Prostate gland (tissue), 2 donors: ENCODE data around the gene IFITM10. TPM values are rescaled to one million over a fixed set of nuclear protein-coding genes. Genes with fewer than 3 reads are reported as not detected.

ENCODE experiments used
- DNase-seq: peaks from one replicate; pipeline ENCODE4 v3.0.0-alpha.2; 2019; ENCODE audit warnings: low spot score
- H3K27ac ChIP-seq, 2 donors: fragments of 200-600 bp; sonication (generic); 2 replicates each; pipeline ENCODE4 v1.5.1; 2017 to 2019
- H3K27me3 ChIP-seq: fragments of 200-600 bp; sonication (generic); replicated peaks from 2 replicates; pipeline ENCODE4 v1.5.1; 2019; ENCODE audit not compliant: insufficient read depth
- H3K36me3 ChIP-seq, 2 donors: fragments of 200-600 bp; sonication (generic); 1 replicate in 1 of 2; 2 replicates in 1 of 2; pipeline versions ENCODE4 v1.5.1 to v1.8.1; 2017 to 2019
- H3K4me1 ChIP-seq: fragments of 200-600 bp; sonication (generic); replicated peaks from 2 replicates; pipeline ENCODE4 v1.5.1; 2019
- H3K4me3 ChIP-seq, 2 donors: fragments of 200-600 bp; sonication (generic); 2 replicates each; pipeline ENCODE4 v1.5.1; 2017 to 2019
- H3K9me3 ChIP-seq: fragments of 200-600 bp; sonication (generic); 2 replicates; pipeline ENCODE4 v1.5.1; 2017
- CTCF ChIP-seq, 4 experiments: fragments of 200-600 bp in 2 of 4; fragments of 450-650 bp in 2 of 4; sonication (generic) in 2 of 4; IDR thresholded peaks; 1 replicate in 3 of 4; 2 replicates in 1 of 4; pipeline ENCODE4 v1.5.1; 2016 to 2019; ENCODE audit warnings: antibody characterized with exemption in 4 of 4, mild to moderate bottlenecking in 2 of 4, moderate library complexity in 2 of 4
- POLR2A ChIP-seq: fragments of 450-650 bp; IDR thresholded peaks from one replicate; pipeline ENCODE4 v1.6.1; 2016; ENCODE audit warnings: antibody characterized with exemption, mild to moderate bottlenecking
- POLR2AphosphoS5 ChIP-seq: sonication (generic); formaldehyde crosslinking; IDR thresholded peaks from one replicate; pipeline ENCODE4 v1.6.1; 2017; ENCODE audit warnings: antibody characterized with exemption
- WGBS: methylation state at CpG from one replicate; pipeline ENCODE4 v1.1.5; 2018; 5-methylcytosine and 5-hydroxymethylcytosine counted together
- intact Hi-C: fragments of 100-400 bp; cut with DNase I; formaldehyde crosslinking; loops from one replicate; pipeline ENCODE4 v1.14.2; 2022
- total RNA-seq, 2 donors: library from RNA; depleted of rRNA; stranded (reverse); fragments of >200 nt; gene quantifications; one replicate each; pipeline ENCODE4 v1.1.0, GENCODE V29; 2016

Gene IFITM10
- total RNA-seq = 1 to 10 TPM; 2.6 to 3.1 TPM

DNA sequence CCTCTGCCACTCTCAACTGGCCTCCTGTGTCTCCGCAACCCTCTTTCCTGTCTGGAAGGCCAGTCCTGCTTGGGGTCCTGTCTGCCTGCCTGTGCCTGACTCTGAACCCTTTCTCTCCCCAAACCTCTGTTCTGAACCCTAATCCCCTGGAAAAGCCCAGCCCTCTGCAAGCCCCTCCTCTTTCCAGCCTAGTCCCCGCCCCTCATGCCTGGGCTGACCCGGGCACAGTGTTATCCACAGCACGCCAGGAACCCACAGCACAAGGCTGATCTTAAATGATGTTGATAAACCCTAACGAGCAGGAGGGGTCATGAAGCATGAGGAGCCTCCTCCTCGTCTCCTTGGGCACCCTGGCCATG is at the start of gene IFITM10:
Gene IFITM10, minus strand, starts transcription at position 115 of the 359 bp plus-strand sequence. CDS start 153 bp downstream, outside the sequence.
- DNase-seq = no peak
- intact Hi-C loops = no loop called here
- Histone ChIP-seq H3K36me3 (peaks cover 8 to 9% of the 10 kb centered on the region in 2 donors), H3K4me1 (no peaks in the 10 kb centered on the region), H3K27me3 (peaks cover 9% of the 10 kb centered on the region), H3K9me3 (no peaks in the 10 kb centered on the region), H3K4me3 (no peak within 1 kb of the TSS), H3K27ac (no peak within 1 kb of the TSS)
- TF ChIP-seq CTCF (IDR thresholded peaks at IDR 0.05) (no peak), POLR2A (peak; percentile 26)
- 45% methylated on average over 6 of the region's 6 CpGs for WGBS

DNA sequence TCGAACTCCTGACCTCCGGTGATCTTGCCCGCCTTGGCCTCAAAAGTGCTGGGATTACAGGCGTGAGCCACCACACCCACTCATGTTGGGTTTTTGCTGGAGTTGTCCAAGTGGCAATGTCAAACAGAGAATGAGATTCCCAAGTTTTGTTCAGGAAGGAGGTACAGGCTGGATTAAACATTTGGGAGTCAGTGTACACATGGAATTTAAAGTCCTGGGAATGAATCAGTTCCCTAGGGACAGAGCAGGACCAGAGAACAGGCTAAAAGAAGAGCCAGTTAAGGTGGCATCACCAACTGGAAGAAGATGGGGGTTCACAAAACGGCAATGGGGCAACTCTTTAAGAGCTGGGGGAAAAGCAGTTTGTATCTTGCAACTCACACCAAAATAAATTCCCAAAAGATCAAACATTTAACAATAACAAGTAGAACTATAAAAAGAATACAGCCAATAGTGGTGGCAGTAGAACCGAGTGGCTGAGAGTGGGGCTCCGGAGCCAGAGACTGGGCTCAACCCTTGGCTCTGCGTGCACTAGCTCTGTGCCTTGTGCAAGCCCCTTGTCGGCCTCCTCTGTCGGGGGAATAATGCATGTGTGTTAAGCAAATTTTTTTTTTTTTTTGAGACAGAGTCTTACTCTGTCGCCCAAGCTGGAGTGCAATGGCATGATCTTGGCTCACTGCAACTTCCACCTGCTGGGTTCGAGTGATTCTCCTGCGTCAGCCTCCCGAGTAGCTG is 47.2 kb upstream of the IFITM10 start:
- no peak for DNase-seq
- no peaks in the 10 kb centered on the region for H3K27me3 ChIP-seq
- intact Hi-C loops = no loop called here

GRCh38 chr11:1796413-1797011 is 46.1 kb upstream of the IFITM10 start:
- Histone ChIP-seq H3K4me3 (no peak overlapping the region), H3K27me3 (no peaks in the 10 kb centered on the region), H3K27ac (no peak overlapping the region), H3K36me3 (no peaks in the 10 kb centered on the region), H3K9me3 (no peaks in the 10 kb centered on the region), H3K4me1 (no peaks in the 10 kb centered on the region)
- no peak for TF ChIP-seq POLR2AphosphoS5
- peak in 1 of 4 experiments; percentile 22 for TF ChIP-seq CTCF (IDR thresholded peaks at IDR 0.05)
- intact Hi-C loops = no loop called here
- 35% methylated on average over 12 of the region's 12 CpGs for WGBS
- no peak for DNase-seq

More for the DNA sequence above, 47.2 kb upstream of the IFITM10 start:
- H3K36me3 ChIP-seq = no peaks in the 10 kb centered on the region
- WGBS = 92% methylated on average over 14 of the region's 14 CpGs
- no peak overlapping the region for H3K4me3 ChIP-seq
- no peaks in the 10 kb centered on the region for H3K4me1 ChIP-seq
- H3K27ac ChIP-seq = no peak overlapping the region
- no peak for TF ChIP-seq POLR2AphosphoS5
- TF ChIP-seq CTCF (IDR thresholded peaks at IDR 0.05) = no peak
- no peak for TF ChIP-seq POLR2A
- no peaks in the 10 kb centered on the region for H3K9me3 ChIP-seq

DNA sequence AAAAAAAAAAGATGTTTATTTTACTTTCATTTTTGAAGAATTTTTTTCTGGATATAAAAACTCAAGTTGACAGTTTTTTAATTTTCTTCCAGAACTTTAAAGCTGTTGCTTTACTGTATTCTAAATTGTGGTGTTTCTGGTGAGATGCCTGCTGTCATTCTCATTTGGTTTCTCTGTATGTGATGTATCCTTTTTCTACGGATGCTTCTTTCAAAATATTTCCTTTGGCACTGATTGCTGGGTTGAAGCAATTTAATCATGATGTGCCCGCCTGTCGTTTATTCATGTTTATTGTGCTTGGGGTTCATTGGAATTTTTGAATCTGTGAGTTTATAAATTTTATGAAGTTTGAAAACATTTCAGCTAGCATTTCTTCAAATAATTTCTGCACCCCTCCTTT is 42.7 kb upstream of the IFITM10 start:
- no peak overlapping the region for H3K27ac ChIP-seq
- H3K9me3 ChIP-seq = no peaks in the 10 kb centered on the region
- 26% methylated on average over 3 of the region's 3 CpGs for WGBS
- H3K27me3 ChIP-seq = no peaks in the 10 kb centered on the region
- no peak overlapping the region for H3K4me3 ChIP-seq
- intact Hi-C loops = no loop called here
- H3K4me1 ChIP-seq = no peaks in the 10 kb centered on the region
- TF ChIP-seq POLR2AphosphoS5 (no peak), CTCF (IDR thresholded peaks at IDR 0.05) (no peak), POLR2A (no peak)
- H3K36me3 ChIP-seq = no peaks in the 10 kb centered on the region
- DNase-seq = no peak

DNA sequence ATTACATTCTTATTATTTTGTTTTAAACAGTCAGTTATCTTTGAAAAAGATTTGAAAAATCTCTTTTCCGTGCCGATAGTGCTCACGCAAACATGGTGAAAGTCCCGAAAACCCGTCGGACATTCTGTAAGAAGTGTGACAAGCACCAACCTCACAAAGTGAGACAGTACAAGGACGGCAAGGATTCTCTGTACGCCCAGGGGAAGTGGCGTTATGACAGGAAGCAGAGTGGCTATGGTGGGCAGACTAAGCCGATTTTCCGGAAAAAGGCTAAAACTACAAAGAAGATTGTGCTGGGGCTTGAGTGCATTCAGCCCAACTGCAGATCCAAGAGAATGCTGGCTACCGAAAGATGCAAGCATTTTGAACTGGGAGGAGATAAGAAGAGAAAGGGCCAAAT is 42.1 kb upstream of the IFITM10 start:
- no peaks in the 10 kb centered on the region for H3K27me3 ChIP-seq
- intact Hi-C loops = no loop called here
- DNase-seq = no peak
- no peaks in the 10 kb centered on the region for H3K36me3 ChIP-seq
- no peaks in the 10 kb centered on the region for H3K9me3 ChIP-seq
- no peaks in the 10 kb centered on the region for H3K4me1 ChIP-seq
- TF ChIP-seq POLR2AphosphoS5 = no peak
- no peak for TF ChIP-seq POLR2A
- no peak for TF ChIP-seq CTCF (IDR thresholded peaks at IDR 0.05)
- no peak overlapping the region for H3K27ac ChIP-seq
- H3K4me3 ChIP-seq = no peak overlapping the region
- 76% methylated on average over 12 of the region's 12 CpGs for WGBS
